IPS DF 4.7 (cell line): ENCODE data around the gene MYH11.
"Not testable (repeated sequence)": the region's sequence is repeated elsewhere in the genome, so short reads cannot be mapped to it uniquely, and the experiment has no call there.

Experiments used
- DNase-seq: peaks from one replicate; pipeline ENCODE4 v3.0.0-alpha.2; 2013; ENCODE audit warnings: low spot score; ENCODE audit errors: extremely low read depth

MYH11 gene

GRCh38 chr16:15674571-15674970, 182.3 kb downstream of the MYH11 start:
- no peak for DNase-seq

- no peak for DNase-seq
Observed at GRCh38 chr16:15672514-15673167, 184.2 kb downstream of the MYH11 start.

GRCh38 chr16:15672127-15672513, 184.7 kb downstream of the MYH11 start:
- not testable (repeated sequence) for DNase-seq

DNA sequence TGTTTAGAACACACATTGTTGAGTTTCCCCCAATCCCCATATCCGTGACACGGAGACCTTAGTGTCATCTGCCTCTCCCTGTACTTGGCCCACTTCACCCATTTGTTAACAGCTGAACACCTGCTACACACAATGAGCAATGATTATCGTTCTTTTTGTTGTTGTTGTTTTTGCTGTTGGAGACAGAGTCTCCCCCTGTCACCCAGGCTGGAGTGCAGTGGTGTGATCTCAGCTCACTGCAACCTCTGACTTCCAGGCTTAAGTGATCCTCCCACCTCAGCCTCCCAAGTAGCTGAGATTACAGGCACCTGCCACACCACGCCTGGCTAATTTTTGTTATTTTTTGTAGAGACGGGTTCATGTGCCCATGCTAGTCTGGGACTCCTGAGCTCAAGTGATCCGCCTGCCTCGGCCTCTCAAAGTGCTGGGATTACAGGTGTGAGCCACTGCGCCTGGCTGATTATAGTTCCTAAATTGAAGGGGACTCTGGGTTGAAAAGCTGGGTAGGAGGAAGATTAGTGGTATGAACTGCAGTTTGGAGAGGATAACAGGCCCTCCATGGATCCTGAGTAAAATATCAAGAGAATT, 185.2 kb downstream of the MYH11 start:
- no peak for DNase-seq

- no peak for DNase-seq
Observed at GRCh38 chr16:15667091-15667742, 189.6 kb downstream of the MYH11 start.

GRCh38 chr16:15665107-15665506, 191.7 kb downstream of the MYH11 start:
- DNase-seq: no peak

GRCh38 chr16:15660203-15660601, 196.6 kb downstream of the MYH11 start:
- no peak for DNase-seq

DNA sequence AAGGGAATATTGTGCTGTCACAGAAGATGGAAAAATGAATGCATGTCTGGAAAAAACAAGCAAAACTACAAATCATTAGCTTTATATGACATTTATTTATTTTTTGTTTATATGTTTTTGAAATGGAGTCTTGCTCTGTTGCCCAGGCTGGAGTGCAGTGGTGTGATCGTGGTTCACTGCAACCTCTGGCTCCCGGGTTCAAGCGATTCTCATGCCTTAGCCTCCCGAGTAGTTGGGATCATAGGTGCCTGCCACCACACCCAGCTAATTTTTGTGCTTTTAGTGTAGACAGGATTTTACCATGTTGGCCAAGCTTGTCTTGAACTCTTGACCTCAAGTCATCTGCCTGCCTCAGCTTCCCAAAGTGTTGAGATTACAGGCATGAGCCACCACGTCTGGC, 198.3 kb downstream of the MYH11 start:
- DNase-seq: no peak

- no peak for DNase-seq
Observed at GRCh38 chr16:15658149-15658548, 198.7 kb downstream of the MYH11 start.

DNA sequence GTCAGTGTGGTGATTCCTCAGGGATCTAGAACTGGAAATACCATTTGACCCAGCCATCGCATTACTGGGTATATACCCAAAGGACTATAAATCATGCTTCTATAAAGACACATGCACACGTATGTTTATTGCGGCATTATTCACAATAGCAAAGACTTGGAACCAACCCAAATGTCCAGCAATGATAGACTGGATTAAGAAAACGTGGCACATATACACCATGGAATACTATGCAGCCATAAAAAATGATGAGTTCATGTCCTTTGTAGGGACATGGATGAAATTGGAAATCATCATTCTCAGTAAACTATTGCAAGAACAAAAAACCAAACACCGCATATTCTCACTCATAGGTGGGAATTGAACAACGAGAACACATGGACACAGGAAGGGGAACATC, 201.3 kb downstream of the MYH11 start:
- DNase-seq: not testable (repeated sequence)

GRCh38 chr16:15654591-15654990, 202.2 kb downstream of the MYH11 start:
- no peak for DNase-seq

GRCh38 chr16:15653227-15653626, 203.6 kb downstream of the MYH11 start:
- DNase-seq: no peak
